T follicular helper cell (primary cell): Measurements from ENCODE around the gene CLNK.

Experiments
- DNase-seq: peaks from one replicate; pipeline ENCODE4 v3.0.0-alpha.2; 2020; ENCODE audit warnings: low read depth

CLNK gene

DNA sequence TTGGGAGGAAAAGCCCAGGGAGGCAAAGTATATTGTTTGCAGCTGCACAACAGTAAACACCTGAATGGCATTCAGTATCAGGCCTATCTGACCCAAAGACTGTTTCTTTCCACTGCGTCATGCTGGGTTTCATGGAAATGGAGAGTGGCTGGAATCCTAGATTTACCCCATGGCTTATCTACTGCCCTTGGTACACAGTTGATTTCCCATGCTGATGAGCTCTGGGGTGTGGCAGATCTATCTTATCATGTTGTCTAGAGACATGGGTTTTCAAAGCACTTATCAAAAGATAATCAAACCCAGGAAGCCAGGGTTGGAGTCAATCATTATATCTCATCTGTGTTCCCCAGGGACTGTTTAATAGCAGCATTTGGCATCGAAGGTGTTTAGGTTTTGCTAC is 72.1 kb downstream of the CLNK start:
- no peak for DNase-seq

DNA sequence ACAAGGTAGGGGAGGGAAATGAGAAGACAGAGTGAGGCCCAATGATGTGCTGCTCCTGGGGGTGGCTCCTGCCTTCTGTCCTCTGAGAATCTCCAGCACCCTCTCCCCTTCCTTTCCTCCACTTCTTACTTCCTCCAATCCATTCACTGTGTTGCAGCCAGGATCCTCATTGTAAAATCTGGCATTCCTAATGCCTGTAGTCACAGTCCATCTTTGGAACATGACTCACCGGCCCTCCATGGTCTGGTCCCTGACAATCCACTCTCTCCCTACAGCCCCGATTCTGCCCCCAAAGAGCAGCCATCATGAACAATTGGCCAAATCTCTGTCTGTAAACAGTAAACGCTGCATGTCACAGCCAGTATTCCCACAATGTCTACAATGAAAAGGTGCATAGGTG is 72.9 kb downstream of the CLNK start:
- no peak for DNase-seq

DNA sequence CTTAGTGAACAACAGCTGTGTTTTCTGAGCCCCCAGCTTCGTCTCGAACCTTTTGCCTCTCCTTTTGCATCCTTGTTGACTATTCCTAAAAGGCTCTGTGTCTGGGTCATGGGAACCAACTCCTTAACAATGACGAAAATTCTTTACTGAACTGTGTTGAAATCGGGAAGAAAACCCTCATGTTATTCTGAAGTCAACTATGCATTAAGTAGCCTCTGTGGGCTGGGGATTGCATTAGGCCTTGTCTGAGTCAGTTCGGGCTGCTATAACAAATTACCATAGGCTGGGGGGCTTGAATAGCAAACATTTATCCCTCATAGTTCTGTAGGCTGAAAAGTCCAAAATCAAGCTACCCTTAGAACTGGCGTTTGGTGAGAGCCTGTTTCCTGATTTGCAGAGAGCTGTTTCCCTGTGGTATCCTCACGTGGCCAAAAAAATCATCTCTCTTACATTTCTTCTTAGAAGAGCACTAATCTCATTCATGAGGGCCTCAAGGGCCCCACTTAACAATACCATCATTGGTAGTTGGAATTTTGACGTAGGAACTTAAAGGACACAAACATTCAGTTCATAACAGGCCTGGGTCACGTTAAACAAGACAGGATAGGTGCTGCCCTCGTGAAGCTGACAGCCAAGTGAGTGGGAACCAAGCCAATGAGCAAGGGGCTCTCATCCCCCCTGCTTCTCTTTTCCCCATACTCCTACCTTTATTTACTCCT is 75.9 kb downstream of the CLNK start:
- DNase-seq: no peak

DNA sequence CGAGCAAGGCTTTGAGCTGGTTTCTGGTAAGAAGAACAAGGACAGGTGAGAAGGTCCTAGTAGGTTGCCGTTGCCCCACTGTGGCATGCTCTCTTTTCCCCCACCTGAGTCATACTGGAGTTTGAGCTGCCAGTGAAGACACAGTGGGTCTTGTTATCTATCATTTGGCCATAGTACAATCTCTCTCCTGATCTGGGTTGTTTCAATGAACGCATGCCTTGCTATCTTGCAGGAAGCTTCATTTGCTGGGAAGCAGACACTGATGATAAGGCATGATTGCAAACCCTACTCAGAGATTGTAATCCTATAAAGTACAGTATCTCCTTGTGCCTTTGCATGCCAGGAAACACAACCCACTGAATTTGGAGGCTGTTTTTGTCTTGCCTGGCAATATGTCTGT is 77.4 kb downstream of the CLNK start:
- DNase-seq: no peak

DNA sequence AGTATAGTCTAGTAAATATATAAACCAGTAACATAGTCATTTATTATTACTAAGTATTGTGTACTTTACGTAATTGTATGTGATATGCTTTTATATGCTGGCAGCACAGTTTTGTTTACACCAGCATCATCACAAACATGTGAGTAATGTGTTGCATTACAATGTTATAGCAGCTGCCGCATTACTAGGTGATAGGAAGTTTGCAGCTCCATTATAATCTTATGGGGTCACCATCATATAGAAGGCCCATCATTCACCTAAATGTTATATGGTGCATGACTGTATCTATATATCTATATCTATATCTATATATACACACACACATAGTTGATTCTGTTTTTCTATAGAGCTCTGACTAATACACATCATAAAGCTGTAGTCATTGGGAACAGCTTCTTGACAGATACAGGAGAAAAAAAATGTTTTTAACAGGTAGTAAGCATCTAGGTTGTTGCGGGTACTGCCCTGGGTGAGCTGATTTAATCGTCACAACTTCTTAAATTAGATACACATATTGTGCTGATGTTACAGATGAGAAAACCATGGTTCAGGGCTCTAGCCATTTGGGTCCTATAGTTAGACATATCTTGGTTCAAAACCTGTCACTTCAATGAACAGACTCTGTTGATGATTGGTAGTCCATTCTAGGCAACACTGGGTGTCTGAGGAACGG is 77.9 kb downstream of the CLNK start:
- DNase-seq: no peak

DNA sequence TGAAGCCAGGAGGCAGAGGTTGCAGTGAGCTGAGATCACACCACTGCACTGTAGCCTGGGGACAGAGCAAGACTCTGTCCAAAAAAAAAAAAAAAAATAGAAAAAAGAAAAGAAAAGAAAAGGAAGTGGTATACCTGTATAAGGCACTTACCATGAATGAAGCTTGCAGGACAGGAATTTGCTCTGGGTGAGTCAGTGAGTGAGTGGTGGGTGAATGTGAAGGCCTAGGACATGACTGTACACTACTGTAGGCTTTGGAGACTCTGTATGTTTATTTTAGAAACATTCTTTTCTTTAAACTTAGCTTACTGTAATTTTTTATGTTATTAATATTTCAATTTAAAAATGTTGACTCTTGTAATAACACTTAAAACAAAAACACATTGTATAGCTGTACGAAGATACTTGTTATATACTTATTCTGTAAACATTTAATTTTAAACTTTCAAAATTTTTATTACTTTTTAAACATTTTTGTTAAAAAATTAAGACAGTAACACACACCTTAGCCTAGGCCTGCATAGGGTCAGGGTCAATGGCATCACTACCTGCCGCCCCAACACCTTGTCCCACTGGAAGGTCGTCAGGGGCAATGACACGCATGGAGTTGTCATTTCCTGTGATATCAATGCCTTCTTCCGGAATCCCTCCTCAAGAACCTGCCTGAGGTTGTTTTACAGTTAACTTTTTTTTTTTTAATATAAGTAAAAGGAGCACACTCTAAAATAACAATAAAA is 78.7 kb downstream of the CLNK start:
- no peak for DNase-seq

DNA sequence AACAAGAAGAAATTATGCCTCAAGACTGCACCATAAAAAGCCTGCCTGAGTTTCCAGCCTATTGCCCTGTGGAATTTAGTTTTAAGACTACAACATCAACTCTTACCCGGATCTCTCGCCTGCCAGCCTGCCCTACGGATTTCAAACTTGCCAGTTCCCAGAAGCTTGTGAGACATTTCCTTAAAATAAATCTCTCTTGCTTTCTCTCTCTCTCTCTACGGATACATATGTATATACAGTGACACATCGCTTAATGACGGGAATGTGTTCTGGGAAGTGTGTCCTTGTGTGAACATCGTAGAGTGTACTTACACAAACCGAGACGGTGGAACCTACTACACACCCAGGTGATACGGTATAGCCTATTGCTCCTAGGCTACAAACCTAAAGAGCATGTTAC is 79.5 kb downstream of the CLNK start:
- DNase-seq: no peak

DNA sequence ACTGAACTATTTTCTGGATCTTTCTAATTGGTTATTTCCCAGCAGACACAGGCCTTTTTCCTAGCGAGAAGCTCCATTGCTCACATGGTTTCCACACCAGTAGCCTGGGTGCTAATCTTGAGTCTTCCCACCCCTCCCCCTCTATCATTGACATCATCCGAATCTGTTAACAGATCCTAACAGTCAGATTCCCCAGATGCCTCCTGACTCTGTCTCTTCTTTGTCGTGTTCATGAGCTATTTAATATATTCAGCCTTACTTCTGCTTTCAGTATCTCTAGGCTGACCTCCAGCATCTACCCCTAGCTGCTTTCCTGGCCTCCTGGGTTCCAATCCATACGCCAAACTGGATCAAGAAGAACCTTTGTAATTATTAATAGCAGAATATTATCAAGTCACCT is 85.0 kb downstream of the CLNK start:
- no peak for DNase-seq

DNA sequence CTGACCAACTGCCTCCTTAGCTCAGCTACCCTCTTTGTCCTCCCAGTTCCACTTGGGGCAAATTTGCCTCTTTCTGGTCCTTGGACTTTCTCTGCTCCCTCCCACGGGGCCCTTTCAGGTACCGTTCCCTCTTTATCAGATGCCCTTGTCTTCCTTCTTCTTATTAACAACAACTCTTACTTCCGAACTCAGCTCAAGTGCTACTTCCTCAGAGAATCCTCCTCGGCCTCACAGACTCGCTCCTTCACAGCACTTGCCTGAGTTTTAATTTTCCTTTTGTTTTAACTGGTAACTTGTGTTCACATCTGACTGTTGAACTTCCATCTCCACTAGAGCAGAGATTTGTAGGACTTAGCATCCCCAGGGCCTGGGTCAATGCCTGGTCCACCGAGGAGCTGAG is 85.7 kb downstream of the CLNK start:
- DNase-seq: no peak

DNA sequence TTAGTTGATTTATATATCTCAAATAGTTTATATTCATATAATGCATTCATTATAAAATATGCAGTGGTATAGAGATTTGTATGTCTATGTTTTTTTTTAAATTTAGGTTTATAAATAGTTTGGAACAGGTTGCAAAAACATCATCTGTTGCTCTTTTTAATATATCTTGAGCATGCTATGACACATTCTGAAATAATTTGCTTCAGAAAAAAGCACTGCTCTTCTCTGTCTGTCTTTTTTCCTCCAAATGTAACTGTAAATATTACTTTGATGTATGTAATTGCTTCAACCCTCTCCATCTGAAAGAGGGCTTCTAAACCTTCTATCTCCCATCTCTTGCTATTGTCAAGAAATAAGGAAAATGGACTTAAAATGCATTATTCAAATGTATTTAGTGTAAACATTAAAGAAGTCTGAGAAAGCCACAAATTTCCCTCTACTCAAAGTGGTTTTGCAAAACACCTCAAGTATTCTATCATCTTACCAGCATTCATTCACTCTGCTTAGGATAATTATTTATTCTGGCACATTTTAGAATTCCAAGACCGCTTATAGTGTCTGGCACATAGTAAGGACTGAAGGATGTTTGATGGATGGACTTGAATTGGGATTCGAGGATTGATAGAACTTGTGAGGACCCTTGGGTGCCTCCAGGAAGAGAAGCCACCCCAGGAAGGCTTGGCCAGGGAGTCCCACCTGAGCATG is 87.8 kb downstream of the CLNK start:
- no peak for DNase-seq

DNA sequence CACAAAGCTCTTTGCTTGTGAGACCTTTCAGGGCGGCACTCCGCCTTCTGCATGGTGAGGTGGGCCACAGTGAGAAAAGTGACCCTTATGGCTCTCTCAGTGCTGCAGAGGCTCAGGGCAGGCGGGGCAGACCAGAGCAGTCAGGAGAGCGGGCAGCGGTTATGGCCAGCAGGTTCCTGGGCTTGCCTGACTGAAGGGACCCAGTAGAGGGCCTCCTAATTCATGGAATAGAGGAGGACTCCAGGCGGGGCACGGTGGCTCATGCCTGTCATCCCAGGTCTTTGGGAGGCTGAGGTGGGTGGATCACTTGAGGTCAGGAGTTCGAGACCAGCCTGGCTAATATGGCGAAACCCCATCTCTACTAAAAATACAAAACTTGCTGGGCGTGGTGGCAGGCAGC is 91.4 kb downstream of the CLNK start:
- no peak for DNase-seq

DNA sequence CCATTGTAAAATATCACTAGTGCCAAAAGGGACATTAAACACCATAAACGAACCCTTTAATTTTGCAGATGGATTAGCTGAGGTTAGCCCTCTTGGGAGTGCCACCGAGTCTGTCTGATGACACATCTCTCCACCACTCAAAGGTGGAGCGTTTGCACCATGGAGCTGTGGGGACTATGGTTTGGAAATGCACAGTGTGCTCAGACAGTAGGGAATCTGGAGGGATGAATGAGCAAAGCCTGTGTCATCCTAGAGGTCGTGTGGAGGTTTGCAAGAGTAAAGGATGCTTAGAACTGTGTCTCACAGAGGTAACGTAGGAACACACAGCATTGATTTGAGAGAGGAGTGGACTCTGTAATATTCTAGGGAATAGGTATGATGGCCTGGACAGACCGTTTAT is 93.7 kb downstream of the CLNK start:
- DNase-seq: no peak

DNA sequence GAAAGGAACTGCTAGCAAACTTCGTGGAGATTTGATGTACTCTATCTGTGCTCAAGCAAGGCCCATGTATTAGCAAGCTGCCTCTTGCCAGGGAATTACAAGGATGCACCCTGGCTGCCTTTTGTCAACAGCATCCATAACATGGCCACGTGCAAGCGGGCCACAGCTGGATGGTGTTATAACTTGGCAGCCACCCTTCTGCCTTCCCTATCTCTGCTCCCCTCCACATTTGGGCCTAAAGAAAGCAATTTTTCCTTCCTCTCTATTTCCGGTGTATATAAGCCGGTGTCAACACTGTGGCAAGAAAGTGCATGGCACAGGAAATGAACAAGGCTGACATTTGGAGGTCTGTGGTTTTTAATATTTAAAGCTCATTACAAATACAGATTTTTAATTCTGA is 94.8 kb downstream of the CLNK start:
- no peak for DNase-seq

DNA sequence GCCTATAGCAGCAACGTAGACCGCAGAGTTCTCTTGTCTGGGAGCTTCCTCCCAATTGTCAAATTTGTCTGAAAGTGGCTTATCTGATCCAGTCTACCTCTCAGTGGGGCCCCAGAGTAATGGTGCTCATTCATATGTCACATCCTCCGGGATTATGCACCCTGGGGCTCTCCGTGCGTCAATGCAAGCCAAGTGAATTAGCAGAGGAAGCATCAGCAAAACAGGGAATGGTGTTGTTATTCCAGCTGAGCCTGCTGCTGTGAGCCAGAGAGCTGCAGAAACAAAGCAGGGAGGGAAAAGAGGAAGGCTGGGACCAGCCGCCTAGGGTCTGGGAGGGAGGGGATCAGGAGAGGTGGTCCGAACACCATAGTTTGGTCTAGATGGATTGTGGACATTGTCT is 95.2 kb downstream of the CLNK start:
- no peak for DNase-seq

DNA sequence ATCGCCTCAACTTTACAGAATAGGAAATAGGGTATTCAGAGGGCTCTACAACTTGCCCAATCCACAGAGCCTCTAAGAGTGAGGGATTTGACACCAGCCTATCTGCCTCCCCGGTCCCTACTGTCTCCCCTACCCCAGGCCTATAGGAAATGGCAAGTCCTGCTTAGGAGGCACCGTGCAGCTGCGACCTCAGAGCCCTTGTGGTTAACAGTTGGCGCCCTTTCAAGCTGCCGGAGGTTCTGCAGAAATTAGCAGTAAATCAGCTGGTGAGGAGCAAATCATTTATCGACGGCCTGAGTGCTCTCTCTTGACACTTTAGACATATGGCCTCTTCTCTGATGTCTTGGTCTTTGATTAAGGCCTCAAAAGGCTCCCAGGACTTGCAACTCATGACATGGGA is 96.9 kb downstream of the CLNK start:
- DNase-seq: no peak

DNA sequence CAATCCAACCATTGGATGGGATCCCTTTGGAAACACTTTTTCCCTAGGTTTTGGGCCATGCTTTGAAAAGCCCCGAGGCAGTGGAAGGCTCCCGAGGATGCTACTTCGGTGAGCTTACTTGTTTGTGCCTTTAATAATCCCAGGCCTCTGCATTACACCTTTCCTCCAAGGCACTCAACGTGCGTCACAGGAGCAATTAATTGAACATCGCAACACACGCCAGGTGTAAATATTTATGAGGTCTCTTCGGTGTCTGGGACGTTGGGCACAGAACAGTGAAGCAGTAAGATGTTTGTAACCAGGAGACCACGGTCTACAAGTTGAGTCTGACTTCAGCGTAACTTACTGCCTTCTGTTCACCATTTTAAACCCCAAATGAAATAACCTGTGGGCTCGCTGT is 97.3 kb downstream of the CLNK start:
- DNase-seq: no peak

DNA sequence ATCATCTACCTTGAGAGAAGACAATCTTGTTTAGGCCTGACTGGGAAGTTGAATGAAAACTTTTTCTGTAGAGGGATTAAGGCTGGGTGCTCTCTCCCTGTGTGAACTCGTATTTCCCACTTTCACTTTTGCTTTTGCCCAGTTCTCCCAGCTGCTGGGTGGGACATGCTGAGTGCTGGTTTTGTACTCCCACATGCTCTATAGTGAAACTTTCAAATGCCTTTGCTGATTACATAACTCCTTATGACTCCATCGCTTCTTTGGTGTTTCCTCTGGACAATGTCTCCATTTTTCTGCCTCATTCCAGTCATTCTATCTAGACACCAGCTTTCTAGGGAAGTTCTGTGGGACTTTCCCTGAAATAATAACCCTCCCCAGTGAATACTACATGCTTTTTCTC is 100.5 kb downstream of the CLNK start:
- no peak for DNase-seq

DNA sequence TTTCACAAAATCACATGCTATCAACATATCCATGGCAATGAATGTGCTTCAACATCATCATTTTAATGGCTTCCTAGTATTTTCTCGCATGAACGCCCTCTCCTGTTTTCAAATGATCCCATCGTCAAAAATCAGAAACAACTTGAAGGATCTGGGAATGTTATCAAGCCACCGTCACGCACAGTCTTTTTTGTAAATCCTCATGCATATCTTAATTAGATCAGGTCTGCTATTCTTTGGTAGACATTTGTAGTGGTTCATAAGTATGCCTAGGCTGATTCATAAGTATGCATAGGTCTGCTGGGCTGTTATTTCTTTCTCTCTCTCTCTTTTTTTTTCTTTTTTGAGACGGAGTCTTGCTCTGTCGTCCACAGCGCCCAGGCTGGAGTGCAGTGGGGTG is 101.6 kb downstream of the CLNK start:
- DNase-seq: no peak

DNA sequence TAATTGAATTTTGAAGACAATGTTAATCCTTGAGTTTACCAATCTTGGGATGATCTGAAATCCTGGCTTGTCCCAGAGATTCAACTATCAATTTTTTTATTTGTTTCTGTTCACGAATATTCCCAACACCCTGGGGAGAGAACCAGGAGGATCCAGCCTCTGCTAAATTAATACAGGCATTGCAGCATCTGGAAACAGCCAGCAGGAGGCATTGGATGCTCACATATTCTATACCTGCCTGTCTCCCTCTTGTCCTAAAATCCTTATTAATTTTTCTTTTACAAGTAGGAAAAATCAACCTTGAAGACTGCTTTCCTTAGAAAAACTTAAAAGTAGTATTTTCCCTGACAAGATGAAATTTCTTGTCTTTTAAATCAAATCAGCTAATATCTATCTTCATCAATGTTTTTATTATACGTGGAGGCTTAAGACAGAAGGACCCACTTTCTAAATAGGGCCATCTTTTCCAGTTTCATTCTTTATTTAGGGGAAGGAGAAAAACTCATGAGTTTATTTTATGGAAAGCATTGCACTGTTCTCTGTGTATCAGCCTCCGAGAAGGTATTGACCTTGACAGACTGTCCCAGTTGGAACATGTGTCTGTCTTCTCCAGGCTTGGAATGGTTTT is 102.4 kb downstream of the CLNK start:
- DNase-seq: peak; percentile 3

DNA sequence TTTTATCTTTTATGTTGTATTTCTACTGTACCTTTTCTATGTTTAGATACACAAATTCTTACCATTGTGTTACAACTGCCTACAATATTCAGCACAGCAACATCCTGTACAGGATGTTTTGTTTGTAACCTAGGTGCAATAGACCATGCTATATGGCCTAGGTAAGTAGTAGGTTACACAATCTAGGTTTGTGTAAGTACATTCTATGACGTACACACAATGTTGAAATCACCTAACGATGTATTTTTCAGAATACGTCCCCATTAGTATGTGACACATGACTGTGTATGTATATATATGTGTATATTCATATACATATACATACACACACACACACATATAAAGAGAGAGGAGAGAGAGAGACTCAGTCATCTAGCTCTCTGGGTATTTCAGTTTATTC is 103.5 kb downstream of the CLNK start:
- no peak for DNase-seq

DNA sequence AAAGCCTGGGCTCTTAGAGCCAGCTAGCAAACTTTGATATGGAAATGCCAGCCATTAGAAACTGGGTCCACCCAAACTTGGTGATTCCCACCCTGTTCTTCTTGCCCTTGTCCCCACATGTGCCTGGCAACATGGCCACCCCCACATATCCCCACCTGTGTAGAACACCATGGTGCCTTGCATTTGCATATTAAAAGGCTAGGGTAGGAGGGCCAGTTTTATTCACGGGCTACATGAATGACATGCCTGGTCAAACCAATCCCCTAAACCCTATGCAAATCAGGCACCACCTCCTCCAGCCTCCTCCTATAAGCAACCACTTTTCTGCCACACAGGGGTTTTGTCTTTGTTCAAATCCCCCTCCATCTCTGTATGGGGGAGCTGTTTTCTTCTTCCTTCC is 104.9 kb downstream of the CLNK start:
- DNase-seq: no peak
